Gastroesophageal sphincter (tissue), 4 donors: ENCODE measurements around the gene CIZ1. TPM values are rescaled to one million over a fixed set of nuclear protein-coding genes. Genes with fewer than 3 reads are reported as not detected.

Experiments used
- ATAC-seq: fragments of 150-250 bp; one replicate; pipeline ENCODE4 v1.9.1; 2016; ENCODE audit warnings: mild to moderate bottlenecking, moderate library complexity
- H3K27ac ChIP-seq, 4 donors: fragments of 200-600 bp; sonication (generic) in 3 of 4; 1 replicate in 3 of 4; 2 replicates in 1 of 4; pipeline ENCODE4 v1.5.1; 2016 to 2019
- H3K27me3 ChIP-seq: fragments of 200-600 bp; sonication (generic); one replicate; pipeline ENCODE4 v1.5.1; 2019
- H3K36me3 ChIP-seq, 2 donors: fragments of 200-600 bp; sonication (generic); one replicate each; pipeline ENCODE4 v1.5.1; 2019; ENCODE audit warnings: control low read depth in 1 of 2
- H3K4me1 ChIP-seq, 3 donors: fragments of 200-600 bp; sonication (generic); 1 replicate in 2 of 3; 2 replicates in 1 of 3; pipeline ENCODE4 v1.5.1; 2016 to 2019; ENCODE audit warnings: control low read depth in 2 of 3
- H3K4me3 ChIP-seq, 2 donors: fragments of 200-600 bp; sonication (generic); one replicate each; pipeline ENCODE4 v1.5.1; 2019; ENCODE audit warnings: mild to moderate bottlenecking in 1 of 2, moderate library complexity in 1 of 2
- H3K9me3 ChIP-seq, 3 donors: fragments of 200-600 bp; sonication (generic); one replicate each; pipeline ENCODE4 v1.5.1; 2017 to 2019; ENCODE audit warnings: control low read depth in 2 of 3
- CTCF ChIP-seq, 4 experiments: fragments of 200-600 bp in 2 of 4; fragments of 450-650 bp in 2 of 4; sonication (generic) in 1 of 4; IDR thresholded peaks; one replicate each; pipeline ENCODE4 v1.5.1; 2017 to 2019; ENCODE audit warnings: antibody characterized with exemption in 4 of 4, mild to moderate bottlenecking in 2 of 4, moderate library complexity in 2 of 4
- EP300 ChIP-seq: sonication (generic); formaldehyde crosslinking; IDR thresholded peaks from one replicate; pipeline ENCODE4 v1.6.1; 2017; ENCODE audit warnings: antibody characterized with exemption, mild to moderate bottlenecking
- POLR2A ChIP-seq, 2 donors: fragments of 450-650 bp; IDR thresholded peaks; one replicate each; pipeline ENCODE4 v1.6.1; 2017; ENCODE audit warnings: antibody characterized with exemption in 2 of 2, mild to moderate bottlenecking in 2 of 2, moderate library complexity in 1 of 2
- POLR2AphosphoS5 ChIP-seq: sonication (generic); formaldehyde crosslinking; IDR thresholded peaks from one replicate; pipeline ENCODE4 v1.6.1; 2017; ENCODE audit warnings: antibody characterized with exemption
- WGBS, 2 donors: methylation state at CpG; one replicate each; pipeline ENCODE4 v1.1.5; 2018; ENCODE audit warnings: low coverage in 1 of 2; 5-methylcytosine and 5-hydroxymethylcytosine counted together
- total RNA-seq, 4 donors: library from RNA; depleted of rRNA; stranded (reverse); fragments of >200 nt; gene quantifications; one replicate each; pipeline ENCODE4 v1.1.0, GENCODE V29; 2016

CIZ1 gene
- total RNA-seq, 4 donors from 2014 or later = 41.7 to 83.9 (median 58.1) TPM

GRCh38 chr9:128180001-128180400 is 11.4 kb downstream of the CIZ1 start:
- TF ChIP-seq EP300 (no peak), CTCF (IDR thresholded peaks at IDR 0.05) (no peak), POLR2A (IDR thresholded peaks at IDR 0.05) (no peak), POLR2AphosphoS5 (no peak)
- H3K27me3 ChIP-seq = no peaks in the 10 kb centered on the region
- 78% methylated on average over 3 of the region's 8 CpGs; no CpG with 5 or more reads in 1 of the 2 donors for WGBS, 2 donors
- no peak overlapping the region for H3K27ac ChIP-seq
- H3K4me3 ChIP-seq = no peak overlapping the region
- ATAC-seq = no peak
- H3K36me3 ChIP-seq = peaks cover 0 to 89% of the 10 kb centered on the region in 2 donors
- no peaks in the 10 kb centered on the region for H3K4me1 ChIP-seq
- H3K9me3 ChIP-seq = no peaks in the 10 kb centered on the region

- Histone ChIP-seq H3K27me3 (no peaks in the 10 kb centered on the region), H3K4me1 (no peaks in the 10 kb centered on the region), H3K9me3 (no peaks in the 10 kb centered on the region), H3K4me3 (no peak overlapping the region), H3K27ac (no peak overlapping the region), H3K36me3 (peaks cover 0 to 89% of the 10 kb centered on the region in 2 donors)
- 100% methylated on average over 1 of the region's 11 CpGs; no CpG with 5 or more reads in 1 of the 2 donors for WGBS, 2 donors
- no peak for ATAC-seq
- no peak for TF ChIP-seq POLR2AphosphoS5
Measured at GRCh38 chr9:128178806-128179431, 12.5 kb downstream of the CIZ1 start.

- no peaks in the 10 kb centered on the region for H3K27me3 ChIP-seq
- peaks cover 0 to 99% of the 10 kb centered on the region in 2 donors for H3K36me3 ChIP-seq
- H3K9me3 ChIP-seq = no peaks in the 10 kb centered on the region
- no peak for ATAC-seq
- no peak for TF ChIP-seq CTCF (IDR thresholded peaks at IDR 0.05)
- TF ChIP-seq EP300 = no peak
- TF ChIP-seq POLR2AphosphoS5 = no peak
- no peak for TF ChIP-seq POLR2A (IDR thresholded peaks at IDR 0.05)
- no peak overlapping the region for H3K27ac ChIP-seq
- 82 to 88% methylated on average over 1 to 2 of the region's 2 CpGs for WGBS, 2 donors
- H3K4me3 ChIP-seq = no peak overlapping the region
- H3K4me1 ChIP-seq = no peaks in the 10 kb centered on the region
Measured at GRCh38 chr9:128175726-128176125, 15.6 kb downstream of the CIZ1 start.

- H3K27ac ChIP-seq = no peak overlapping the region
- no peaks in the 10 kb centered on the region for H3K9me3 ChIP-seq
- no peaks in the 10 kb centered on the region for H3K27me3 ChIP-seq
- 58 to 64% methylated on average over 5 of the region's 8 CpGs for WGBS, 2 donors
- H3K4me3 ChIP-seq = no peak overlapping the region
- ATAC-seq = no peak
- H3K4me1 ChIP-seq = no peaks in the 10 kb centered on the region
- TF ChIP-seq POLR2A (IDR thresholded peaks at IDR 0.05) (no peak), CTCF (IDR thresholded peaks at IDR 0.05) (no peak), POLR2AphosphoS5 (no peak), EP300 (no peak)
- H3K36me3 ChIP-seq = peaks cover 0 to 99% of the 10 kb centered on the region in 2 donors
Measured at GRCh38 chr9:128175102-128175563, 16.2 kb downstream of the CIZ1 start.

- H3K27me3 ChIP-seq = no peaks in the 10 kb centered on the region
- 100% methylated on average over 1 of the region's 4 CpGs; no CpG with 5 or more reads in 1 of the 2 donors for WGBS, 2 donors
- no peak for ATAC-seq
- H3K4me3 ChIP-seq = no peak overlapping the region
- peaks cover 0 to 99% of the 10 kb centered on the region in 2 donors for H3K36me3 ChIP-seq
- H3K27ac ChIP-seq = no peak overlapping the region
- no peaks in the 10 kb centered on the region for H3K9me3 ChIP-seq
- H3K4me1 ChIP-seq = no peaks in the 10 kb centered on the region
- TF ChIP-seq POLR2AphosphoS5 (no peak), EP300 (no peak), POLR2A (IDR thresholded peaks at IDR 0.05) (no peak), CTCF (IDR thresholded peaks at IDR 0.05) (no peak)
Measured at GRCh38 chr9:128174062-128174461, 17.3 kb downstream of the CIZ1 start.
